GM12872 (cell line): ENCODE measurements around the gene ZC3H12C.

Source experiments
- CTCF ChIP-seq: IDR thresholded peaks from 3 replicates; pipeline ENCODE4 v1.5.1; 2011; ENCODE audit warnings: low read depth, mild to moderate bottlenecking, low read length, moderate library complexity; ENCODE audit not compliant: insufficient read depth

Gene ZC3H12C

GRCh38 chr11:110077831-110078325 lies 15.3 kb upstream of the ZC3H12C start:
- TF ChIP-seq CTCF: no peak

GRCh38 chr11:110078923-110079544 lies 14.2 kb upstream of the ZC3H12C start:
- TF ChIP-seq CTCF: no peak

- TF ChIP-seq CTCF: no peak
These were observed 13.5 kb upstream of the ZC3H12C start for GRCh38 chr11:110079726-110080125.

GRCh38 chr11:110081462-110082376 lies 11.5 kb upstream of the ZC3H12C start:
- no peak for TF ChIP-seq CTCF

- TF ChIP-seq CTCF: no peak
These were observed 10.3 kb upstream of the ZC3H12C start for GRCh38 chr11:110082899-110083298.

GRCh38 chr11:110085255-110085838 lies 7.8 kb upstream of the ZC3H12C start:
- no peak for TF ChIP-seq CTCF

GRCh38 chr11:110086892-110087309 lies 6.3 kb upstream of the ZC3H12C start:
- no peak for TF ChIP-seq CTCF
